Brain microvascular endothelial cell (primary cell): ENCODE data around the gene ZBTB7C.

ENCODE experiments used
- DNase-seq: peaks from one replicate; pipeline ENCODE4 v3.0.0-alpha.2; 2020
- H3K27ac ChIP-seq: fragments of 250-450 bp; sonication (Bioruptor Pico); 2 replicates; pipeline ENCODE4 v1.5.1; 2020; ENCODE audit warnings: mild to moderate bottlenecking, moderate library complexity
- H3K27me3 ChIP-seq: fragments of 250-450 bp; sonication (Bioruptor Pico); replicated peaks from 2 replicates; pipeline ENCODE4 v1.5.1; 2020; ENCODE audit warnings: mild to moderate bottlenecking
- H3K36me3 ChIP-seq: fragments of 250-450 bp; sonication (Bioruptor Pico); replicated peaks from 2 replicates; pipeline ENCODE4 v1.5.1; 2020; ENCODE audit warnings: mild to moderate bottlenecking
- H3K4me3 ChIP-seq: 2 replicates; pipeline ENCODE4 v1.5.1; 2011; ENCODE audit warnings: low read depth, mild to moderate bottlenecking, control low read depth, low read length, moderate library complexity
- in situ Hi-C: cut with HindIII; loops from 2 replicates; pipeline ENCODE4 v1.10.0; 2017; ENCODE audit warnings: low sequenced_read_pairs, low pct_ligation_motif_present
- TF ChIP-seq, protein P1 (sequence below): IDR thresholded peaks from 2 replicates; pipeline ENCODE4 v1.5.1; 2011; ENCODE audit warnings: low read depth, mild to moderate bottlenecking, moderate library complexity, low read length, control low read depth, inconsistent platforms; ENCODE audit errors: missing control alignments

ZBTB7C gene

DNA sequence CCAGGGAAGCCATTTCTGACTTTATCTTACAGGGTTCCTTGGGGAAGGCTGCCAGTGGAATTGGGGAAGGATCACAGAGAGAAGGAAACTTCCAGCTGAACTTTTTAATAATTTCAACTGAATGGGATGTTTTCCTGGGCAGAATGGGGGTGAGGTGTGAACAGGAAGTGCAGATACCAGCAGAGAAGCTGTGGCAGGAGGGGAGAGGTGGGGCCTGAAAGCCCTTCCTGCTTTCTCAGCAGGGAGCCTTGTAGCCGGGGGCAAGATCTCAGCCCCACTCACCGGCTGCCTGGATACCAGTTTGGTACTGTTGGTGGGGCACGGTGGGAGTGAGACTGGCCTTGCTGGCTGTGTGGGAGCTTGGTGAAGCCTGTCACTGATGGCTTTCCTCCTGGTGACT, 170.5 kb downstream of the ZBTB7C start:
- TF ChIP-seq, protein P1, sequence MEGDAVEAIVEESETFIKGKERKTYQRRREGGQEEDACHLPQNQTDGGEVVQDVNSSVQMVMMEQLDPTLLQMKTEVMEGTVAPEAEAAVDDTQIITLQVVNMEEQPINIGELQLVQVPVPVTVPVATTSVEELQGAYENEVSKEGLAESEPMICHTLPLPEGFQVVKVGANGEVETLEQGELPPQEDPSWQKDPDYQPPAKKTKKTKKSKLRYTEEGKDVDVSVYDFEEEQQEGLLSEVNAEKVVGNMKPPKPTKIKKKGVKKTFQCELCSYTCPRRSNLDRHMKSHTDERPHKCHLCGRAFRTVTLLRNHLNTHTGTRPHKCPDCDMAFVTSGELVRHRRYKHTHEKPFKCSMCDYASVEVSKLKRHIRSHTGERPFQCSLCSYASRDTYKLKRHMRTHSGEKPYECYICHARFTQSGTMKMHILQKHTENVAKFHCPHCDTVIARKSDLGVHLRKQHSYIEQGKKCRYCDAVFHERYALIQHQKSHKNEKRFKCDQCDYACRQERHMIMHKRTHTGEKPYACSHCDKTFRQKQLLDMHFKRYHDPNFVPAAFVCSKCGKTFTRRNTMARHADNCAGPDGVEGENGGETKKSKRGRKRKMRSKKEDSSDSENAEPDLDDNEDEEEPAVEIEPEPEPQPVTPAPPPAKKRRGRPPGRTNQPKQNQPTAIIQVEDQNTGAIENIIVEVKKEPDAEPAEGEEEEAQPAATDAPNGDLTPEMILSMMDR = no peak
- Histone ChIP-seq H3K36me3 (no peaks in the 10 kb centered on the region), H3K27me3 (no peaks in the 10 kb centered on the region), H3K4me3 (no peak overlapping the region), H3K27ac (no peak overlapping the region)
- no peak for DNase-seq
- in situ Hi-C loops = loop anchor here (25.0 kb wide), 1 partner anchor 199 kb away; no protein-coding TSS in a partner anchor

DNA sequence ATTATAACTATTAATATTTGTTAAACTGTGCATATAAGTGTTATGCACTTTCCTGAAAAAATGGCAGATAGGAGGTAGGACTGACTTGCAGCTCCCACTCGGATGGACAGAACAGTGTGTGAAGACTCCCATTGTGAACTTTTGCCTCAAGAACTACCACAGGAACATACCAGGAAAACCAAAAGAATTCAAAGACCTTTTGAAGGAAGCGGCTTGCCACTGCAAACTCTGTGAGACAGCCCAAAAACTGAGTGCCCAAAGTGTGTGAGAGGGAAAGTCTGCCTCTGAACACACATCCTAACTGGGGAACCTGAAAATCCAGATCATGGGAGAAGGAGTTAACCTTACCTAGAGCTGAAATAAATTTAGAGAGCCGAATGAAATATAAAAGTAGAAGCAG, 171.0 kb downstream of the ZBTB7C start:
- H3K27ac ChIP-seq = no peak overlapping the region
- in situ Hi-C loops = loop anchor here (25.0 kb wide), 1 partner anchor 199 kb away; no protein-coding TSS in a partner anchor
- H3K4me3 ChIP-seq = no peak overlapping the region
- H3K36me3 ChIP-seq = no peaks in the 10 kb centered on the region
- H3K27me3 ChIP-seq = no peaks in the 10 kb centered on the region
- TF ChIP-seq, protein P1 = no peak
- DNase-seq = peak; percentile 11

DNA sequence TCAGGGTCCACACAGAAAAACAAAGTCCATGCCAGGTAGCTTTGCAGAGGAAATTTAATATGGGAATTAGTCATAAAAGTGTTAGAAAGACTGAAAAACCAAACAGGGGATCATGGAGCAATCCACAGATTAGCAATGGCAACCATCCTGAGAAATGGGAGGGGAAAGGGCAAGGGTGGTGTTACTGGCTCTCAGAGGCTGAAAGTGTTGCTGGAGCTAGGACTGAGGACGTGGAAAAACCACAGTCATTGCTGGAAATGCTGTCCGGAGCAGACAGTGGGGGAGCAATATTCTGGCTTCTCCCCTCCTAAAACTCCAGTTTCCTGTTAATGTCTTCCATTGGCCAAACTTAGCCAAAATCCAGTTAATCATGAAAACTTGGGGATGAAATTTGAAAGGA, 172.4 kb downstream of the ZBTB7C start:
- no peak overlapping the region for H3K27ac ChIP-seq
- H3K4me3 ChIP-seq = no peak overlapping the region
- H3K27me3 ChIP-seq = no peaks in the 10 kb centered on the region
- TF ChIP-seq, protein P1 = no peak
- DNase-seq = no peak
- H3K36me3 ChIP-seq = no peaks in the 10 kb centered on the region
- in situ Hi-C loops = loop anchor here (25.0 kb wide), 1 partner anchor 200 kb away; no protein-coding TSS in a partner anchor

DNA sequence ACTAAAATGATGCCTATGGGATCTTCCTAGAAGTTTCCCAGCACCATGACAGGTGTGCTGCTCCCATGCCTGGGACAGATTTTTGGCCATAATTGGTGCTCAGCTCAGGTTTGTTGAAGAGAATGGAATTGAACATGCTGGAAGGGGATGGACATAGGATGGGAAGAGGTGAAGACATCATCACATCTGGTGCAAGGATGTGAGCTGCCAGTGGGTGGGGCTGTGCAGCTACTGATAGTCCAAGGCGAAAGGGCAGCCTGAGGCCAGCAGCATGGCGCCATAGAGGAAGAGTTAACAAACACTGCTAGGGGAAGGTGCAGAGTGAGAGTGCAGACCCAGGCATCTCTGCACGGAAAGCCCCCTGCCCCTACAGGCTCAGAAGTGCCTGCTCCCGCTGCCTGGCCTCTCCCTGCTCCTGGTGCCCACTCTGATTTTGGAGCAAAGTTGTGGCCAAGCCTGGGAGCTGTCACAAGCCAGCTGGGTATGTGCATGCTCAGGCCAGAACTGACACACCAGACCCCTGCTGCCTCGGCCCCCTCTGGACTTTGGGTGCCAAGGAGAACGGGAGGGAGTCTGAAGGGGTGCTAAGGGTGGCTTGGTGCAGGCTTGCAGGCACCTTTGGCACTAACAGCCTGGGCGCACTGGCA, 178.6 kb downstream of the ZBTB7C start:
- H3K36me3 ChIP-seq = no peaks in the 10 kb centered on the region
- DNase-seq = peak; percentile 60
- in situ Hi-C loops = loop anchor here (25.0 kb wide), 1 partner anchor 207 kb away; no protein-coding TSS in a partner anchor
- H3K4me3 ChIP-seq = no peak overlapping the region
- no peak overlapping the region for H3K27ac ChIP-seq
- TF ChIP-seq, protein P1 = peak; percentile 82
- H3K27me3 ChIP-seq = peaks cover 4% of the 10 kb centered on the region

DNA sequence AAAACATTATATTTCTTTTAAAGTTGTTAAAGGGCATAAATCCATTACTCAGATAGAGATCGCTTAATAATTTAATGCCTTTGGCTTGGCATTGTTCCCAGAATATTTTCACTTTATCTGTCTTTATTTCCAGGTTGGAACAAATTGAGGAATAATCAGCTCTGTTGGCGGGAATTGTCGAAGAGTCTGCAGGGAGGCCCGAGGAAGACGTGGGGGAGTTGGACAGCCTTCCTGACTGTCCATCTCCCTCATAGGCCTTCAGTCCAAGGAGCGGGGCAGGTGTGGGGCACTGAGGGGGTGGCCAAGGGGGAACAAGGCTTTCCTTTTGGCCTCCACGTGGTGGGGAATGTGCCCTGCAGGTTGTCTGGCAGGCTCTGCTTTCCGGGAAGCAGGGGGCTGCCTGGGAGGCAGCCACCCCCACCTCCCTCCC, 179.6 kb downstream of the ZBTB7C start:
- Histone ChIP-seq H3K4me3 (no peak overlapping the region), H3K27me3 (peaks cover 6% of the 10 kb centered on the region), H3K36me3 (no peaks in the 10 kb centered on the region), H3K27ac (no peak overlapping the region)
- no peak for DNase-seq
- in situ Hi-C loops = loop anchor here (25.0 kb wide), 1 partner anchor 208 kb away; no protein-coding TSS in a partner anchor
- TF ChIP-seq, protein P1 = peak; percentile 20
